DND-41 (cell line): Measurements from ENCODE around the gene PTPRR.

ENCODE experiments used
- ATAC-seq: fragments of 200-7000 bp; cut with Tn5 transposase; 3 replicates; pipeline ENCODE4 v1.9.1; 2021; ENCODE audit warnings: low read depth; ENCODE audit not compliant: insufficient read depth
- DNase-seq: peaks from one replicate; pipeline ENCODE4 v3.0.0-alpha.2; 2020
- H2AFZ ChIP-seq: 2 replicates; pipeline ENCODE4 v1.6.0; 2012; ENCODE audit warnings: low read depth, low read length
- H3K27ac ChIP-seq: 2 replicates; pipeline ENCODE4 v1.5.1; 2012; ENCODE audit warnings: low read length, inconsistent platforms
- H3K27me3 ChIP-seq: fragments of 200-600 bp; sonication (generic); 2 replicates; pipeline ENCODE4 v1.6.0; 2012; ENCODE audit warnings: low read length, mild to moderate bottlenecking, inconsistent platforms; ENCODE audit not compliant: insufficient read depth, poor library complexity
- H3K36me3 ChIP-seq: 2 replicates; pipeline ENCODE4 v1.5.1; 2012; ENCODE audit warnings: low read length, inconsistent platforms; ENCODE audit not compliant: insufficient read depth
- H3K4me1 ChIP-seq: 2 replicates; pipeline ENCODE4 v1.5.1; 2012; ENCODE audit warnings: mild to moderate bottlenecking, low read length; ENCODE audit not compliant: insufficient read depth
- H3K4me2 ChIP-seq: 2 replicates; pipeline ENCODE4 v1.6.0; 2012; ENCODE audit warnings: mild to moderate bottlenecking, moderate library complexity, low read length, inconsistent platforms; ENCODE audit not compliant: insufficient read depth
- H3K4me3 ChIP-seq, 2 experiments: fragments of 200-600 bp in 1 of 2; shearing (Covaris generic) in 1 of 2; 2 replicates each; pipeline ENCODE4 v1.5.1; 2012 to 2016; ENCODE audit warnings: inconsistent platforms in 2 of 2, low read length in 2 of 2, mild to moderate bottlenecking in 2 of 2, low read depth in 1 of 2, moderate library complexity in 1 of 2
- H3K79me2 ChIP-seq: 2 replicates; pipeline ENCODE4 v1.6.0; 2012; ENCODE audit warnings: low read length, inconsistent platforms; ENCODE audit not compliant: insufficient read depth
- H3K9ac ChIP-seq: 2 replicates; pipeline ENCODE4 v1.6.0; 2012; ENCODE audit warnings: low read depth, mild to moderate bottlenecking, inconsistent platforms, low read length, moderate library complexity
- H3K9me3 ChIP-seq: 2 replicates; pipeline ENCODE4 v1.5.1; 2012; ENCODE audit warnings: low read length, moderate library complexity, mild to moderate bottlenecking, inconsistent platforms; ENCODE audit not compliant: insufficient read depth, severe bottlenecking
- H4K20me1 ChIP-seq: 2 replicates; pipeline ENCODE4 v1.6.0; 2012; ENCODE audit warnings: low read length; ENCODE audit not compliant: insufficient read depth
- CTCF ChIP-seq: IDR thresholded peaks from 2 replicates; pipeline ENCODE4 v1.5.1; 2012; ENCODE audit warnings: borderline replicate concordance, low read length, moderate library complexity, mild to moderate bottlenecking; ENCODE audit not compliant: poor library complexity, severe bottlenecking; ENCODE audit errors: extremely low read depth
- EZH2 ChIP-seq: IDR thresholded peaks from 3 replicates; pipeline ENCODE4 v1.6.1; 2012; ENCODE audit warnings: borderline replicate concordance, low read depth, mild to moderate bottlenecking, moderate library complexity, low read length, inconsistent platforms; ENCODE audit not compliant: severe bottlenecking

Gene PTPRR

GRCh38 chr12:70798016-70798783, 122.3 kb downstream of the PTPRR start:
- Histone ChIP-seq H3K27me3 (no peaks in the 10 kb centered on the region), H3K9me3 (no peaks in the 10 kb centered on the region), H3K4me1 (no peaks in the 10 kb centered on the region), H4K20me1 (no peaks in the 10 kb centered on the region), H3K4me2 (no peak overlapping the region), H3K79me2 (no peaks in the 10 kb centered on the region), H3K27ac (no peak overlapping the region), H2AFZ (no peak overlapping the region), H3K36me3 (no peaks in the 10 kb centered on the region), H3K9ac (no peak overlapping the region), H3K4me3 (no peak overlapping the region)
- ATAC-seq (no peak), DNase-seq (no peak)
- TF ChIP-seq EZH2 (no peak), CTCF (no peak)

GRCh38 chr12:70796989-70797388, 123.5 kb downstream of the PTPRR start:
- Histone ChIP-seq H3K4me1 (no peaks in the 10 kb centered on the region), H2AFZ (no peak overlapping the region), H3K4me3 (no peak overlapping the region), H3K27me3 (no peaks in the 10 kb centered on the region), H4K20me1 (no peaks in the 10 kb centered on the region), H3K9ac (no peak overlapping the region), H3K4me2 (no peak overlapping the region), H3K9me3 (no peaks in the 10 kb centered on the region), H3K79me2 (no peaks in the 10 kb centered on the region), H3K27ac (no peak overlapping the region), H3K36me3 (no peaks in the 10 kb centered on the region)
- ATAC-seq (no peak), DNase-seq (no peak)
- TF ChIP-seq CTCF (no peak), EZH2 (no peak)

GRCh38 chr12:70795608-70796007, 124.9 kb downstream of the PTPRR start:
- no peak for DNase-seq
- Histone ChIP-seq H2AFZ (no peak overlapping the region), H4K20me1 (no peaks in the 10 kb centered on the region), H3K9ac (no peak overlapping the region), H3K4me3 (no peak overlapping the region), H3K27ac (no peak overlapping the region), H3K9me3 (no peaks in the 10 kb centered on the region), H3K4me2 (no peak overlapping the region), H3K79me2 (no peaks in the 10 kb centered on the region), H3K36me3 (no peaks in the 10 kb centered on the region), H3K27me3 (no peaks in the 10 kb centered on the region), H3K4me1 (no peaks in the 10 kb centered on the region)
- no peak for ATAC-seq
- TF ChIP-seq EZH2 (no peak), CTCF (no peak)

- TF ChIP-seq EZH2 (no peak), CTCF (no peak)
- H4K20me1 ChIP-seq = no peaks in the 10 kb centered on the region
These were observed 126.4 kb downstream of the PTPRR start for GRCh38 chr12:70794131-70794530.

More at GRCh38 chr12:70794131-70794530, 126.4 kb downstream of the PTPRR start:
- H3K9me3 ChIP-seq = no peaks in the 10 kb centered on the region
- no peak overlapping the region for H3K4me2 ChIP-seq
- H2AFZ ChIP-seq = no peak overlapping the region
- no peaks in the 10 kb centered on the region for H3K79me2 ChIP-seq
- no peak for ATAC-seq
- no peak overlapping the region for H3K4me3 ChIP-seq
- no peaks in the 10 kb centered on the region for H3K27me3 ChIP-seq
- H3K9ac ChIP-seq = no peak overlapping the region
- no peak overlapping the region for H3K27ac ChIP-seq
- no peaks in the 10 kb centered on the region for H3K36me3 ChIP-seq
- DNase-seq = no peak
- H3K4me1 ChIP-seq = no peaks in the 10 kb centered on the region
